ENCODE measurements around the gene TUBGCP3. TPM values are rescaled to one million over a fixed set of nuclear protein-coding genes. Genes with fewer than 3 reads are reported as not detected.
"Not testable (repeated sequence)": the region's sequence is repeated elsewhere in the genome, so short reads cannot be mapped to it uniquely, and the experiment has no call there.

Gene TUBGCP3
- total RNA-seq, 1 donor from 2014 or later: 16.0 TPM

DNA sequence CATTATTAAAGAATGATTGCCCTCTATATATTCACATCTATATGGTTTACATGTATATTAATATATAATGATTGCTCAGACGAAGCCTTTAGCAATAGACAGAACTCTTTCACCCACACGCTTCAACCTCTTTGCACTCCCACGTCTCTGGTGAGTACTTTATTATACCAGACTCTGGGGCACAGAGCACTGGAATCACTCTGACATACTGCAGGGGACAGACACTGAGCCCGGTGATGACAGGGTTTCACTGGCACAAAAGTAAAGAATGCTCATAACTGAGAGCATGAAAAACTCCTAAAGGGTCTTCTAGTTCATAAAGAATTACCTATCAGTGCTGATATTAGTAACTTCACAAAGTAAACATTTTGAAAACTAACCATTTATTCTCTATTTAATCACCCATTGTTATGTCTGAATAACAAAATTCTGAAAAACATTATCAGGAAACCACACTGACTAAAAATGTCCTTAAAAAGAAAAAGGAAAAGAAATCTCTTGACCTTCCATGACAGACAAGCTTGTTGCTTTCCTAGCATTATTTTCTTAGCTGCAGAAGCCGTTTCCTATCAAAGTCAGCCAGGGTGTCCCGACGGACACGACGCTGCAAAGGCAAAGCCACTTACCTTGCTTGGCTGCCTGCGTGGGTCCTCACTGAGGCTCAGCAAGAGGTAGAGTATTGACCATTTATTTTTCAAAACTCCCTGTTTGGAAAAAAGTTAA, 29.1 kb downstream of the TUBGCP3 start:
- DNase-seq (no peak), ATAC-seq (no peak)
- intact Hi-C loops (cut with micrococcal nuclease): no loop called here

DNA sequence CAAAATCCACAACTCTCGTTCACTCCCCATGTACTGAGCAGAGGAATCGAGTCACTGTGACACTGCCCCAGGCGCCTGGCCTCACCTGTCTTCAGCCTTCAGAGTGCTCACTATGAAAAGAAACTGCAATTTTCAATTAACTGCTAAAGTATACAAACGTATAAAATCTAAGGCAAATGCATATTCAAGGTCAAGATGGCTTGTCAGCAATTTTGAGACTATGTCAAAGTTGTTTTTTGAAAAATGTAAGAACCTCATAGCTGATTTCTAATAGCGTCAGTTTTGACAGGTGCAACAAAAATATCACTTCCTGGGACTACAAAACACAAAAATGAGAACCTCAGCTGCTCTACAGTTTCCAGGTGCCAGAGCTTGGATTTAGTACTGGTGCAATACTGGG, 31.4 kb downstream of the TUBGCP3 start:
- ATAC-seq (no peak), DNase-seq (no peak)
- intact Hi-C loops (cut with micrococcal nuclease): no loop called here

DNA sequence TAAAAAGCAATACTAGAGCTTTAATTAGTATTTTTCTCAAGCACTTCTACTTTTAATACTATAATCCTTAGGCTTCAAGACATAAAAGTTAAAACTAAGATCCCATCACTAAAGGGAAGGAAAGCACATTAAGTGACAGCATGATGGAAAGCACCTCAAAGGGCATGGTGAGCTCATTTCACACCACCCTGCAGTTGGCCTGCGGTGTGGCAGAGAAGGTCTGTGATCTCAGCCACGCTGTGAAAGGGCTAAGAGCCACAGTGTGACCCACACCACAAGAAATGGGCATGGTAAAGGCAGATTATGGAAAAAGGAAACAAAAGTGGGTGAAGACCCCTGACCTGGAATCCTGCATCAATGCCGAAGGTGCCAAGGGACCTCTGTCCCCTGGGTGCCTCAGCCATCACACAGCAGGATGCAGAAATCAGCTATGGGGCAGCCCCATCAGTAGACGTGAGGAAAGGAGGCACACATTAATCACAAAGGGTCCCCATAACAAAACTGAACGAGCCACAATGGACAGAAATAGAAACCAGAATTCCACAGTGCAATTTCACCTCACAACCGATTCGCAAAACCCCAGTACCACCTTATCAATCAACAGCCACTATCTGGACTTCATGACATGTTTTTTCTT, 33.6 kb downstream of the TUBGCP3 start:
- ATAC-seq (no peak), DNase-seq (no peak)
- intact Hi-C loops (cut with micrococcal nuclease): no loop called here

DNA sequence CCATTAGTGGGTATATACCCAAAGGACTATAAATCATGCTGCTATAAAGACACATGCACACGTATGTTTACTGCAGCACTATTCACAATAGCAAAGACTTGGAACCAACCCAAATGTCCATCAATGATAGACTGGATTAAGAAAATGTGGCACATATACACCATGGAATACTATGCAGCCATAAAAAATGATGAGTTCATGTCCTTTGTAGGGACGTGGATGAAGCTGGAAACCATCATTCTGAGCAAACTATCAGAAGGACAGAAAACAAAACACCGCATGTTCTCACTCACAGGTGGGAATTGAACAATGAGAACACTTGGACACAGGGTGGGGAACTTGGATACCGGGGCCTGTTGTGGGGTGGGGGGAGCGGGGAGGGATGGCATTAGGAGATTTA, 39.0 kb downstream of the TUBGCP3 start:
- ATAC-seq; DNase-seq; intact Hi-C loops (cut with micrococcal nuclease): not testable (repeated sequence)

DNA sequence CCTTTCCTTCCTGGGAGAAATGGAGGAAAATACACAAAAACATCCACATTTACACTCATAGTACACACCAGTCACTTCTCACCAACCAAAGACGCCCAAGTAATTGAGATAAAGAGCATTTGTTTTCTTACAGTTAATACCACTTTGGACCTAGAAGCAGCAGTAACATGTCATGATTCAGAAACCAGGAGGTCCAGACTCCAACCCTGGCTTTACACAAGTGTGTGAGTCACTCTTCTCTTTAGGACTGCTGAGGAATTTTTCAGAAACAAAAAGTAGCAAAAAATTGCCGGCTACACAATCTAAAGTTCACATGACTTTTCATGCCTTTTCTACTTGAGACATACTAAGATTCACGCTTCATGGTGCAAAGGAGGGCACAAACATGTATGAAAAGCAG, 42.1 kb downstream of the TUBGCP3 start:
- intact Hi-C loops (cut with micrococcal nuclease): no loop called here
- no peak for DNase-seq
- ATAC-seq: no peak

DNA sequence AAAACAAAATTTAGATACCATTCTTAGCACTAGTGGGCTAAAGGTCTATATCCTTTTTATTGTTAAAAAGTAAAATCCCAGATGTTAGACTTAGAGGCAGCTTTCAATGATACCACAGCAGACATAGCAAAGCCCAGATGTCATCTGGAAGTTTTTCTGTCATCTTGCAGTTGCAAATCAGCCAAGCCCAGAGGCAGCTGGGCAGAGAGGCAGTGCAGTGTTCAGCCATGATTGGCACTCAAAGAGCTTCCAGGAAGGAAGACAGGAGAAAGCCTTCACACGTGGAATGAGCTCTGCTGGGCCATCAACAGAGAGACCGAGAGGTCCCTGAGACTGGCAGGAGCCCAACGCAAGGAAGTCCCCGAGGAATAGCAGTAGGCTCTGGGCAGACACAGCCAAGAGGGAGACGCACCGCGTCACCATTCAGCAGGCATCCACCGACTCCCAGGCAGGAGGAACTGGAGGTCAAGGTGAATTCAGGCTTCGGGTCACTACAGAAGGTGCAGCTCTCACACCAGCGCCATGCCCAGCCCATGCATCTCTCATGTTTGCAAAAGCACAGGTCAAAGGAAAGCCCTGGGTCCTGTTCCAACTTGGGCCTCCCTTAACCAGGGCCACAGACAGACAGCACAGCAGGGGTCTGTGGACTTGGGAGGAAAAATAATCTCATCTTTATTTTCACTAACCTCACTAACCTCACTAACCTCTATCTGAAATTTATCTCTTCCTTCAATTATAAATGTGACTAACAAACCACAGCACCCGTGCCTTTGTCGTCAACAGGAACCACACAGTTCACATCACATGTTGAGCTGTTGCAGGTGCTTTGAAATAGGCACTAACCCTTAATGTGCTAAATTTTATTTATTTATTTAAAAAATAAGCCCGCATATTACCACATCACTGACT, 54.9 kb downstream of the TUBGCP3 start:
- no peak for DNase-seq
- intact Hi-C loops (cut with micrococcal nuclease): no loop called here
- ATAC-seq: no peak

DNA sequence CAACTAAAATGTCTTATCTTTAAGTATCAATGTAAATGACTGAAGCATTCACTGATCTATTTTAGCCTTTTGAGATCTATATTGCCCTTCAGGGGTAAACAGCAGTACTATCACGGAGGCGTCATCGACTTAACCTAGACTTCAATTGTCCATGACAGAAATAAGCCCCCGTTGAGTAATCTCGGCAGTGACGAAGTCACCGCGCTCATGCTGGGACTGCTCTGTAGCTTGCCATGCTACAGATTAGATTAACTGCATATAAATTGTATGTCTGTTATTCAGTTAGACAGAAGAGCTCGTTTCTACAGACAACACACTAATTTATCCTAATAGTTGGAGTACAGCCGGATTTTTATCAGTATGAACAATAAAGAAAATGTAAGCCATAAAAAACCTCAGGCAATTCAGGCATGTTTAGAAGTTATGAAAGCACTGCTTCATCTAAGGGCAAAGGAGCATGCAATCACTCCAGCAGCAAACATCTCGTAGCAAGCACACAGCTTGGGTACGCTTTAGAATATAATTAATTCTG, 56.6 kb downstream of the TUBGCP3 start:
- intact Hi-C loops (cut with micrococcal nuclease): no loop called here
- DNase-seq (no peak), ATAC-seq (no peak)

DNA sequence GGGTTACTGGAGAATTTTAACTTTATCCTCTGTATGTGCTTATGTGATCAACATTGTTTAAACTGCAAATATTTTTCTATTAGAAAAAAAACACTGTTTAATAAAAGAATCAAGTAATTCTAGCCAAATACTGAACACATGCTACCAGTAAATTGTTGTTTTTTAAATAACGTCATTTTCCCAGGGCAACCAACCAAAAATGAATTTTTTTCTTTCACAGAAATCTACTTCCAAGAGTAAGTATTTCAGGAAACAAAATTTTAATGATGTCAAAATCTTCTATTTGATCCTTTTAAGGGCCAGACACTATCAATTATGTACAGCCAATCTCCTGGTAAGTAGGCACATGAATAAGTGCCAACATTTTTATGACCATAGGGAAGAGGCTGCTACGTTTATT, 57.1 kb downstream of the TUBGCP3 start:
- intact Hi-C loops (cut with micrococcal nuclease): no loop called here
- ATAC-seq (no peak), DNase-seq (no peak)

DNA sequence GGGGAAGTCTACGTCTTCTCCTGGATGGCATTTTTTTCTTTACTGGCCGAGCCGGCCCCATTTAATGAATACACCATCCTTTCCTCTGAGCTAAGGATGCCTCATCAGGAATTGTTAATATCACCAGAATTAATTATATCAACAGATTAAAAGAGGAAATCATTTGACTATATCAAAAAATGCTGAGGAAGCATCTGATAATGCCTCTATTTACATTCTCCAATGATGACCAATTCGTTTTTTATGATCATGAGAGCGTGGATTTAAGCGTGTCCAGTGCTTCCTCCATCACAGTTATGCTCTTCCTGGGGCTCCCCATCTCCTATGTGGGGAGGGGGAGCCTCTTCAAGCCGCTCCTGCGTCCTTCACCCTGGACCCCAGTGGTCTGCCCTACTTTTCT, 58.7 kb downstream of the TUBGCP3 start:
- no peak for DNase-seq
- no peak for ATAC-seq
- intact Hi-C loops (cut with micrococcal nuclease): no loop called here

DNA sequence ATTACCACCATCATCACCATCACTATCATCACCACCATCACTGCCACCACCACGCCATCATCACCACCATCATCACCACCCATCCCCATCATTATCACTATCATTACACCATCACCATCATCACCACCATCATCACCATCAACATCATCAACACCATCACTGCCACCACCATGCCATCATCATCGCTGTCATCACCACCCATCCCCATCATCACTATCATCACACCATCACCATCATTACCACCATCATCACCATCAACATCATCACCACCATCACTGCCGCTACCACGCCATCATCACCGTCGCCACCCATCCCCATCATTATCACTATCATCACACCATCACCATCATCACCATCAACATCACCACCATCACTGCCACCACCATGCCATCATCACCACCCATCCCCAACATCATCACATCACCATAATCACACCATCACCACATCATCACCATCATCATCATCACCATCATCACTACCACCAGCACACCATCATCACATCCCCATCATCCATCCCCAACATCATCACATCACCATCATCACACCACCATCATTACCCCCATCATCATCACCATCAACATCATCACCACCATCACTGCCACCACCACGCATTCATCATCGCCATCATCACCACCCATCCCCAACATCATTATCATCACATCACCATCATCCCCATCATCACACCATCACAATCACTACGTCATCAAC, 61.7 kb downstream of the TUBGCP3 start:
- ATAC-seq (no peak), DNase-seq (no peak)
- intact Hi-C loops (cut with micrococcal nuclease): no loop called here

DNA sequence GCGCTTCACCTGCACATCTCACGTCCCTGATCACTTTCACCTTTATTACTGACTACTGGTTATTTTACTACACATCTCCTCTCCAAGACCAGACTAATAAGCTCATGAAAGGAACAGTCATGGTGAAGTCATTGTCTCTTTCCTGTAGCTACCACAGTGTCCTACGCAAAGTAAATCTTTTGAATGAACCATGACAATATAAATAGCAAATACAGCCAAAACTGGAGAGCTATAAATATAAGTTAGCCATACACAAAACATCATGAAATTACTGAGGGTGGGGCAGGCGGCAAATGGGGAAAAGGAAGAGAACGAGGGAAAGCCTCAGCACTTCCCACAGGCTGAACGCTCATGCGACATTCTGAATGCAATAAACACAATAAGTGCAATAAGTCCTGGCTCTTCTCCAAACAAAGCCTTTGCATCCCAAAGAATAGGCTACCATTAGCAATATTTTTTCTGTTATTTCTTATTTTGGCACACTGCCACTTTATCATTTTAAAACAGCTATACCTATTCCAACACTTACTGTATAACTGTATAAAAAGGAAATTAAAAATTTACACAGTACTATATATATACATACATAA, 62.5 kb downstream of the TUBGCP3 start:
- ATAC-seq (no peak), DNase-seq (no peak)
- intact Hi-C loops (cut with micrococcal nuclease): no loop called here

DNA sequence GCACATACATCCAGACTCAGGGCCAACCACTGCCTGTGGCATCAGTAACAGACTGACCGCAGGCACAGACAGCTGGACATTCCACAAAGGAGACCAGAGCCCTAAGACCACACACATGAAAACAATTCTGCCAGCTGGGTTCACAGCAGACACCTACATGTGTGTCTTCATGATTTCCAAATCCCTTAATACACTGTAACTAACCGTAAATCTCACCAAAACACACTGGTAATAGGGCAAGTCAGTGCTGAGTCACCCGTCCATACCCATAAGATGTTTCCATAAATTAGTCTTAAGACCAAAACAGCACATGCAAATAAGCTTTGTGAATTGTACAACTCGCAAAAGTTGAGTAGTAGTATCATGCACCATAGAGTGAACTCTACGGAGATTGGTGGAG, 65.4 kb downstream of the TUBGCP3 start:
- ATAC-seq (no peak), DNase-seq (no peak)
- intact Hi-C loops (cut with micrococcal nuclease): no loop called here

DNA sequence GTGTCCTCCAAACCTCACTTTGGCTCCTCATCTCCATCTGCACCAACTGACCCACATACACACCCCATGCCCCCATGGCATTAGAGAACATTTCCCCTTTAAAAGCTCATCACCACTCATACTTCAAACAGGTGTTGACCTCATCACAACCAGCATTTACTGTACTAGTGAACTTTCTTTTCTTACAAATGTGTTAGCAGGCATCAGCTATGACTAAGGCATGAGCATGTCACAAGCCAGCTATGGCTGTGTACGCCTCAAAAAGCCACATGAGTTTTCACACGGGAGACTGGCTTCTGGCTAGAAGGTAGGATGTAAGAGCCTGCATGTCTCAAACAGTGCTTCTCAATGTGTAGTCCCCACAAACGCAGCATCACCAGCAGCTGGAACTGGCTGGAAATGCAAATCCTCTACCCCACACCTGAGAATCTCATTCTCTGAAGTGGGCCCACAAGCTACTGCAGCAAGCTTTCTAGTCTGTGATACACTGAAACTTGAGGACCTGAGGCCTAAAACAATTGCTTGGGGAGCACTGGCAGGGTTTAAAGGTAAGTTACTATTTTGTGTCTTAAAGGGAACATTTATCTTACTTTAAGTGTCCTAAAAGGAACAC, 66.8 kb downstream of the TUBGCP3 start:
- DNase-seq (no peak), ATAC-seq (no peak)
- intact Hi-C loops (cut with micrococcal nuclease): no loop called here

DNA sequence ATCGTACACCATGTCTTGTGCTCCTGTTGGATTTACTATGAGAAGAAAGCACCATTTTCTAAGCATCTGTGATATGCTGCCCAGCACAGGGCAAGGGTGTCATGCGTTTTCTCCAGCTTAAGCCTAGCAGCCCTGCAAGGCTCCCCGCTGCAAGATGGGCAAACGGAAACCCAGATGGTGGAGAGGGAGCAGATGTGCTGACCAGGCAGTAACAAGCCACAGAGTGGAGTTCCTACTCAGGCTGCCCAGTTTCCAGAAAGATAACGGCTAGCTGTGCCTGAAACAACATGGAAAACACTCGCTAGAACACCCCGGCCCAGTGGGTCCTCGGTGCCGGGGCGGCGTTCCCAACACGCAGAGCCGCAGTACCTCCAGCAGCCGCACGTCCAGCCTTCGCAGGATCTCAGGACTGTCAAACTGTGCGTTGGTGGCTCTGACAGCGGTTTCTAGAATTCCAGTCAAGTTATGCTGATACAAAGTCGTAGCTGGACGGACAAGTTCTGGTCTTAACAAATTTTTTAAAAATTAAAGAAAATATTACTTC, 68.4 kb downstream of the TUBGCP3 start:
- ATAC-seq (no peak), DNase-seq (no peak)
- intact Hi-C loops (cut with micrococcal nuclease): no loop called here

DNA sequence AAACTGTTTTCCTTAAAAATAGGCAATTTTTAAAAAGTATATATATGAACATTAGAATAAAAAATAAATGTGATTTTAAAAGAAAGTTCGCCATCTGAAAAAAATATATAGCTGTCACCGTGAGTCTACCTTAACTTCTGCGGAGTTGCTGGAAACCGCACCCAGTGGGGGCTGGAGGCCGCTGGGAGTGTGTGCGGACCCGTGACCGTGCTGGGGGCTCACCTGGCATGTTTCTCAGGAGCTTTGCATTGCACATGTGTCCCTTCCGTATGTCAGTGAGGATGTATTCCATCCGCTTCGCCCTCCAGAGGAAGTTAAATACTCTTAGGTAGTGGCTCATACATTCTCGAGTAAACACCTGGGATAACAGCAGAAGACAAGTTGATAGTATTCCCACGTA, 71.7 kb downstream of the TUBGCP3 start:
- no peak for ATAC-seq
- intact Hi-C loops (cut with micrococcal nuclease): no loop called here
- DNase-seq: no peak

DNA sequence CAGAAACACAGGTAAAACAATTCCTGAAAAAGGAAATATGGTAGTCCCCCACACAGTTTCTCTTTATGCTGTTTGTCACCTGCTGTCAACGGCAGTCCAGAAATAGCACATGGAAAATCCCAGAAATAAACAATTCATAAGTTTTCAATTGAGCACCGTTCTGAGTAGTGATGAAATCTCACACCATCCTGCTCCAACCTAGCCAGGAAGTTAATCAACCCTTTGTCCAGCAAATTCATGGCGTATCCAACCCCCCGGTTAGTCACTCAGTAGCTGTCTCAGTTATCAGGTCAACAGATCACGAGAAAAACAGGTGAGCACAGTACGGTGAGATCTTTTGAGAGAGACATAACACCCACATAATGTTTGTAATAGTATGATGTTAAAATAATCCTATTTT, 74.2 kb downstream of the TUBGCP3 start:
- DNase-seq: no peak
- no peak for ATAC-seq
- intact Hi-C loops (cut with micrococcal nuclease): no loop called here

DNA sequence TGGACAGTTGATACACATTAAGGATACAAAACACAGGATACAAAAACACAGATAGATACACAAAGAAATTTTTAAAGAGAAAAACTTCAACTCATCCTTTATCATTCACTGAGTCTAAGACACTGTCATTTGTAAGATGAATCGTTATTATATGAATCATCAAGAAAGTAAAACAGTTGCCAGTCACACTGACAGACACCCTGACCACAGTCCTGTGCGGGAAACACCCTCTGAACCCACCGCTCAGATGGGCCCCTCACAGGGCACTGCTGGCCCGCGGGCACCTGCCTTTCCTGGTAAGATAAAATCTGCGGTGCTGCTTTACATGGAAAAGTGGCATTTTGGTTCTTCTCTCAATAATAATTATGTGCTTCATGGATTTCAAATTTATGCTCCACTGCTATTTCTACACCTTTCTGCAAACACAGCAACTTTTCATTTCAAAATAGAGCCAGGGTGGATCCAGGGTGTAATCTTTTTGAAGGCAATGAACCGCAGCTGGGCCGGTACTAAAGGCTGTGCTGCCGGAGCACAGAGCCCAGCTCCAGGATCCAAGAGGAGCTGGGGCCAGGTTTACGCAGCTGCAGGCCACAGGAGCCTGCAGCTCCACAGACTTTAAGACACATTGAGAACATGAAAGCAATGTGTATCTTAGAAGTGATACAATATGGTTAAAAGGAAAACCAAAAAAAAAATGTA, 76.8 kb downstream of the TUBGCP3 start:
- ATAC-seq (no peak), DNase-seq (no peak)
- intact Hi-C loops (cut with micrococcal nuclease): no loop called here

All from left ventricle myocardium superior (tissue), 1 donor.